ENCODE data around the gene DISC1. TPM values are rescaled to one million over a fixed set of nuclear protein-coding genes. Genes with fewer than 3 reads are reported as not detected.

The DISC1 gene
- total RNA-seq, 1 donor from 2014 or later, result 13.6 TPM

- no peak overlapping the region for H3K4me3 ChIP-seq
- H3K27ac ChIP-seq, result no peak overlapping the region
- no peaks in the 10 kb centered on the region for H3K9me3 ChIP-seq
- no peaks in the 10 kb centered on the region for H3K36me3 ChIP-seq
- TF ChIP-seq CTCF (IDR thresholded peaks at IDR 0.05), result no peak
- H3K27me3 ChIP-seq (ENCODE audit: low read depth), result no peaks in the 10 kb centered on the region
- DNase-seq, result no peak
- no peak for ATAC-seq
- peaks cover 13% of the 10 kb centered on the region for H3K4me1 ChIP-seq
- intact Hi-C loops (cut with DNase I), result no loop called here
Measured at GRCh38 chr1:232014941-232015340, 388.4 kb downstream of the DISC1 start.

GRCh38 chr1:232016616-232017015 lies 390.0 kb downstream of the DISC1 start:
- no peaks in the 10 kb centered on the region for H3K27me3 ChIP-seq (ENCODE audit: low read depth)
- H3K36me3 ChIP-seq, result no peaks in the 10 kb centered on the region
- intact Hi-C loops (cut with DNase I), result no loop called here
- no peaks in the 10 kb centered on the region for H3K9me3 ChIP-seq
- DNase-seq (no peak), ATAC-seq (no peak)
- H3K4me1 ChIP-seq, result peaks cover 13% of the 10 kb centered on the region
- H3K27ac ChIP-seq, result no peak overlapping the region
- H3K4me3 ChIP-seq, result no peak overlapping the region
- no peak for TF ChIP-seq CTCF (IDR thresholded peaks at IDR 0.05)

- no peak for TF ChIP-seq CTCF (IDR thresholded peaks at IDR 0.05)
- Histone ChIP-seq H3K36me3 (no peaks in the 10 kb centered on the region), H3K27ac (no peak overlapping the region), H3K27me3 (ENCODE audit: low read depth) (no peaks in the 10 kb centered on the region), H3K9me3 (no peaks in the 10 kb centered on the region), H3K4me1 (peaks cover 13% of the 10 kb centered on the region), H3K4me3 (no peak overlapping the region)
- intact Hi-C loops (cut with DNase I), result no loop called here
- DNase-seq, result no peak
- ATAC-seq, result no peak
Measured at GRCh38 chr1:232017057-232017456, 390.5 kb downstream of the DISC1 start.

GRCh38 chr1:232017759-232018158 lies 391.2 kb downstream of the DISC1 start:
- H3K27ac ChIP-seq, result no peak overlapping the region
- no peak for DNase-seq
- H3K4me3 ChIP-seq, result no peak overlapping the region
- no peaks in the 10 kb centered on the region for H3K27me3 ChIP-seq (ENCODE audit: low read depth)
- H3K4me1 ChIP-seq, result peaks cover 10% of the 10 kb centered on the region
- H3K9me3 ChIP-seq, result no peaks in the 10 kb centered on the region
- ATAC-seq, result no peak
- no peaks in the 10 kb centered on the region for H3K36me3 ChIP-seq
- TF ChIP-seq CTCF (IDR thresholded peaks at IDR 0.05), result no peak
- intact Hi-C loops (cut with DNase I), result no loop called here

GRCh38 chr1:232018231-232019025 lies 391.8 kb downstream of the DISC1 start:
- Histone ChIP-seq H3K36me3 (no peaks in the 10 kb centered on the region), H3K4me1 (peaks cover 4% of the 10 kb centered on the region), H3K9me3 (no peaks in the 10 kb centered on the region), H3K4me3 (no peak overlapping the region), H3K27me3 (ENCODE audit: low read depth) (no peaks in the 10 kb centered on the region), H3K27ac (no peak overlapping the region)
- DNase-seq, result no peak
- intact Hi-C loops (cut with DNase I), result no loop called here
- ATAC-seq, result no peak
- no peak for TF ChIP-seq CTCF (IDR thresholded peaks at IDR 0.05)

Measured in lower lobe of right lung (tissue), 2 donors.